Naive B cell (primary cell): ENCODE results near the gene RHOG. TPM values are rescaled to one million over a fixed set of nuclear protein-coding genes. Genes with fewer than 3 reads are reported as not detected.

ENCODE experiments used
- ATAC-seq, 2 donors: fragments of 150-1000 bp; cut with Tn5 transposase; 2 replicates each; pipeline ENCODE4 v1.10.0; 2021; ENCODE audit warnings: low read depth in 2 of 2, mild to moderate bottlenecking in 2 of 2, moderate library complexity in 2 of 2
- DNase-seq: peaks from one replicate; pipeline ENCODE4 v3.0.0; 2022
- H3K27ac Mint-ChIP-seq, 6 donors: one replicate each; pipeline ENCODE4 v1.8.0; 2020 to 2022; ENCODE audit warnings: mild to moderate bottlenecking in 6 of 6, mixed read lengths in 6 of 6, moderate library complexity in 5 of 6, inconsistent platforms in 2 of 6
- H3K27me3 Mint-ChIP-seq, 3 donors: one replicate each; pipeline ENCODE4 v1.8.0; 2021 to 2022; ENCODE audit warnings: mixed read lengths in 3 of 3, mild to moderate bottlenecking in 1 of 3
- H3K36me3 Mint-ChIP-seq, 2 donors: one replicate each; pipeline ENCODE4 v1.8.0; 2020 to 2022; ENCODE audit warnings: mixed read lengths in 2 of 2, inconsistent platforms in 1 of 2, mild to moderate bottlenecking in 1 of 2
- H3K4me1 Mint-ChIP-seq, 3 donors: one replicate each; pipeline ENCODE4 v1.8.0; 2020 to 2022; ENCODE audit warnings: mixed read lengths in 3 of 3, inconsistent platforms in 1 of 3, mild to moderate bottlenecking in 1 of 3, moderate library complexity in 1 of 3
- H3K4me3 Mint-ChIP-seq, 8 donors: one replicate each; pipeline ENCODE4 v1.8.0; 2020 to 2022; ENCODE audit warnings: mild to moderate bottlenecking in 8 of 8, mixed read lengths in 8 of 8, moderate library complexity in 8 of 8, inconsistent platforms in 2 of 8
- H3K9me3 Mint-ChIP-seq, 7 donors: one replicate each; pipeline ENCODE4 v1.8.0; 2020 to 2022; ENCODE audit warnings: mixed read lengths in 7 of 7, mild to moderate bottlenecking in 5 of 7, inconsistent platforms in 2 of 7, moderate library complexity in 1 of 7
- polyA plus RNA-seq, 6 donors: library from polyadenylated mRNA; unstranded; fragments of 300-500 nt; fragmentation: Illumina TruSeq; gene quantifications; one replicate each; pipeline ENCODE4 v1.2.3, GENCODE V29; 2021; ENCODE audit warnings: low read depth in 6 of 6

Gene RHOG
- polyA plus RNA-seq, 6 donors from 2014 or later: 88.9 to 144 (median 117) TPM

GRCh38 chr11:3809624-3809928, 31.2 kb downstream of the RHOG start:
- peak overlapping the region in 3 of 8 donors; percentile 39 to 97 (median 70) for H3K4me3 Mint-ChIP-seq
- H3K4me1 Mint-ChIP-seq: peaks cover 12 to 23% (median 19%) of the 10 kb centered on the region in 3 donors
- DNase-seq (no peak), ATAC-seq (no peak)
- H3K36me3 Mint-ChIP-seq: no peaks in the 10 kb centered on the region
- H3K9me3 Mint-ChIP-seq: no peaks in the 10 kb centered on the region
- H3K27me3 Mint-ChIP-seq: no peaks in the 10 kb centered on the region
- peak overlapping the region in 1 of 6 donors; percentile 71 for H3K27ac Mint-ChIP-seq

GRCh38 chr11:3808861-3809623, 31.7 kb downstream of the RHOG start:
- Mint-ChIP-seq H3K4me3 (peak overlapping the region; percentile 87 to 99 (median 98)), H3K36me3 (no peaks in the 10 kb centered on the region), H3K27me3 (no peaks in the 10 kb centered on the region), H3K9me3 (no peaks in the 10 kb centered on the region), H3K27ac (peak overlapping the region in 5 of 6 donors; percentile 58 to 94 (median 72)), H3K4me1 (peaks cover 12 to 23% (median 19%) of the 10 kb centered on the region in 3 donors)
- ATAC-seq (peak; percentile 86 to 87), DNase-seq (peak; percentile 56)

- ATAC-seq: peak; percentile 71 to 74
- Mint-ChIP-seq H3K27ac (peak within 1 kb of the TSS; percentile 91 to 97 (median 95)), H3K9me3 (no peaks in the 10 kb centered on the region), H3K4me3 (peak within 1 kb of the TSS; percentile 96 to 99 (median 98)), H3K27me3 (no peaks in the 10 kb centered on the region), H3K36me3 (no peaks in the 10 kb centered on the region), H3K4me1 (peaks cover 12 to 23% (median 19%) of the 10 kb centered on the region in 3 donors)
- peak; percentile 54 for DNase-seq
These were observed 32.6 kb downstream of the RHOG start, which contains the start of gene PGAP2 for GRCh38 chr11:3807909-3808860. PGAP2 (plus strand) TSS chr11:3808560; CDS start chr11:3811260, 2,700 bp downstream.

- H3K27me3 Mint-ChIP-seq: no peaks in the 10 kb centered on the region
- H3K27ac Mint-ChIP-seq: no peak overlapping the region
- H3K9me3 Mint-ChIP-seq: no peaks in the 10 kb centered on the region
- DNase-seq: no peak
- H3K36me3 Mint-ChIP-seq: no peaks in the 10 kb centered on the region
- ATAC-seq: no peak
- H3K4me3 Mint-ChIP-seq: peak overlapping the region in 1 of 8 donors; percentile 40
- H3K4me1 Mint-ChIP-seq: peaks cover 11 to 15% (median 14%) of the 10 kb centered on the region in 3 donors
These were observed 36.8 kb downstream of the RHOG start for GRCh38 chr11:3803726-3804495.

DNA sequence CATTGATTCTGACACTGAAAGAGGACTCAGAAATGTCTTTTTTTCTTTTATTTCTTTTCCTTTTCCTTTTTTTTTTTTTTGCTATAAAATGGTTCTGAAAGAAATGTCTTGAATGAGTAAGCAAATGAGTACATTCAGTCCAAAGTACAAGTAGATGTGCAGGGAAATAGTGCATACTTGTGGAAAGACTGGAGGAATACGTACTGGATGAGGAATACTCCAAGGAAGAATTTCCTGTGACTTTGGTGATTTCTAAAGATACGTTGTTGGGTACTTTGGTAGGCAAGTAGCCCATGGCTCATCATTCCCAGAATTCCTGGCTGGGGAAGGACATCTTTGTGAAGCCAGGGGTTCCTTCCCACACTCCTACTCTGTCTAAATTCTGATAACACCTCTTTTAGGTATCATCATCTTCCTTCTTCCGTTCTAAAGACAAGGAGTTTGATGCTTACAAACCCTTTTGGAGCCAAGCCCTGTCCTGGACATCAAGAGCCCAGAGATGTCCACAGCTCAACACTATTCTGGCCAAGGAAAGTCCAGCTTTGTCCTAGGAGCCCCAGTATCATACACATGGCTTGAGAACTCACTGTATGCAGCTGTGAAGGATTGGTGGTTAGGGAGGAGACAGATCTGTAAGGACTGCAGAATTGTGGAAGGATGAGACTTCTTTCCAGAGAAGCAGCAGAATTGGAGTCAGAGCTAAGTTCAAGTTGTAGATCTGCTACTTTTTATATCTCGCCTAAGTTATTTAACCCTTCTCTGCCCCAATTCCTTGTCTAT, 38.6 kb downstream of the RHOG start:
- Mint-ChIP-seq H3K27me3 (no peaks in the 10 kb centered on the region), H3K36me3 (no peaks in the 10 kb centered on the region), H3K4me3 (peak overlapping the region in 1 of 8 donors; percentile 61), H3K9me3 (no peaks in the 10 kb centered on the region), H3K27ac (peak overlapping the region in 4 of 6 donors; percentile 16 to 69 (median 38)), H3K4me1 (peaks cover 6 to 16% (median 11%) of the 10 kb centered on the region in 3 donors)
- no peak for ATAC-seq
- no peak for DNase-seq

DNA sequence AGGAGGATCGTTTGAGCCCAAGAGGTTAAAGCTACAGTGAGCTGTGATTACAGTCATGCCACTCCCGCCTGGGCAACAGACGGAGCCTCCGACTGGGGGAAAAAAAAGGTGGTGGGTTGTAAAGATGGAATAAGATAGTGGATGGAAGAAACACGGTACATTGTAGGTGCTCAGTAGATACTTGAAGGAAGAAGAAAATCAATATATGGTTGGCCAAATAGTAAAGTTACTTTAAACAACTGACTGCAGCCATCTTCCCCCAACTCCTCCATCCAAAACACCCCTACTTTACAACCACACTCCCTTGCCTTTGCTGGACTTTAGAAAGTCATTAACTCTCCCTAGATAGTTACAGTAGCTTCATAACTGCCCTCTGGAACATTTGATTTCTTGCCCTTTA, 40.9 kb downstream of the RHOG start:
- Mint-ChIP-seq H3K36me3 (no peaks in the 10 kb centered on the region), H3K4me1 (peaks cover 19 to 36% (median 31%) of the 10 kb centered on the region in 3 donors), H3K9me3 (no peaks in the 10 kb centered on the region), H3K27ac (peak overlapping the region in 4 of 6 donors; percentile 26 to 58 (median 55)), H3K27me3 (no peaks in the 10 kb centered on the region), H3K4me3 (peak overlapping the region in 3 of 8 donors; percentile 6 to 89 (median 21))
- ATAC-seq (no peak), DNase-seq (no peak)

DNA sequence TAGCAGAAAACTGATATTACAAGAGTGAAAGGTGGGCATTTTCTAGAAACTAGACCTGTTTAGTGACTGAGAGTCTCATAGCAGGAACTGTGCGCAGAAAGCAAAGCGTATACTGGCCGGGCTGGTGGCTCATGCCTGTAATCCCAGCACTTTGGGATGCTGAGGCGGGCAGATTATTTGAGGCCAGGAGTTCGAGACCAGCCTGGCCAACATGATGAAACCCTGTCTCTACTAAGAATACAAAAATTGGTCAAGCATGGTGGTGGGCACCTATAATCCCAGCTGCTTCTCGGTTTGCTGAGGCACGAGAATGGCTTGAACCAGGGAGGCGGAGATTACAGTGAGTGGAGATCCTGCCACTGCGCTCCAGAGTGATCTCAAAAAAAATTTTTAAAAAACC, 41.6 kb downstream of the RHOG start:
- no peaks in the 10 kb centered on the region for H3K9me3 Mint-ChIP-seq

GRCh38 chr11:3797329-3798090, 43.2 kb downstream of the RHOG start, which contains the start of gene NUP98:
NUP98 (minus strand) TSS chr11:3797554; CDS start chr11:3782117, 15,437 bp downstream.
- no peaks in the 10 kb centered on the region for H3K27me3 Mint-ChIP-seq
- ATAC-seq (peak; percentile 84 to 89), DNase-seq (peak; percentile 100)
- H3K4me3 Mint-ChIP-seq: peak within 1 kb of the TSS; percentile 89 to 100 (median 97)
- peaks cover 19 to 47% (median 39%) of the 10 kb centered on the region in 3 donors for H3K4me1 Mint-ChIP-seq
- no peaks in the 10 kb centered on the region for H3K36me3 Mint-ChIP-seq
- H3K9me3 Mint-ChIP-seq: no peaks in the 10 kb centered on the region
- peak within 1 kb of the TSS; percentile 98 to 100 (median 99) for H3K27ac Mint-ChIP-seq

More for the DNA sequence above, 41.6 kb downstream of the RHOG start:
- ATAC-seq: no peak
- Mint-ChIP-seq H3K27me3 (no peaks in the 10 kb centered on the region), H3K27ac (peak overlapping the region in 5 of 6 donors; percentile 58 to 99 (median 99)), H3K4me3 (peak overlapping the region in 7 of 8 donors; percentile 44 to 100 (median 93)), H3K36me3 (no peaks in the 10 kb centered on the region), H3K4me1 (peaks cover 19 to 42% (median 39%) of the 10 kb centered on the region in 3 donors)
- DNase-seq: no peak

DNA sequence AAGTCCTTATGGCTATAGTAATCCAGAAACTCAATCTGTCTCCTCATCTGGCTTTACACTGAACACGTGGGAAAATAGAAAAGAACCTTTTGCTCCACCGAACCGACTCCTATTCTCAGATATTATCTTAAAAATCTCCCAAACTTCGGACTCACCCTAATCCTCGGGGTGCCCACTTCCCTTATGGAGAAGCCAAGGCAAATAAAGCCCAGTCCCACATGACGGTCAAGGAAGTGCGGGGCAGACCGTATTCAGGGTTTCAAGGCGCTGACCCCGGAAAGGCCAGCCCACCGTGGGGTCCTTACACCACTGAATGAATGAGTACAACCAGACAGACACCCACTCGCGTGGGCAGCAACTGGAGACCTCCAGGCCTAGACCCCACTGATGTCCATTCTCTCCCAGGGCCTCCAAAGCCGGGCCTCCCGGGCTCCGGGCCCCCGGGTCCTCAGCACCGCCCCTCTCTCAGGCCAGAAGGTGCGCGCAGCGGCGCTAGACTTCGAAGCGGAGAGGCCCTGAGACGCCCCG, 43.9 kb downstream of the RHOG start:
- no peak for DNase-seq
- no peaks in the 10 kb centered on the region for H3K27me3 Mint-ChIP-seq
- no peaks in the 10 kb centered on the region for H3K9me3 Mint-ChIP-seq

GRCh38 chr11:3796346-3796745, 44.4 kb downstream of the RHOG start:
- Mint-ChIP-seq H3K4me1 (peaks cover 16 to 49% (median 39%) of the 10 kb centered on the region in 3 donors), H3K36me3 (no peaks in the 10 kb centered on the region), H3K4me3 (peak overlapping the region; percentile 89 to 100 (median 97)), H3K27me3 (no peaks in the 10 kb centered on the region), H3K27ac (peak overlapping the region; percentile 98 to 100 (median 99)), H3K9me3 (no peaks in the 10 kb centered on the region)
- ATAC-seq (no peak), DNase-seq (no peak)

More for the DNA sequence above, 43.9 kb downstream of the RHOG start:
- Mint-ChIP-seq H3K4me1 (peaks cover 16 to 49% (median 39%) of the 10 kb centered on the region in 3 donors), H3K36me3 (no peaks in the 10 kb centered on the region), H3K27ac (peak overlapping the region; percentile 98 to 100 (median 99)), H3K4me3 (peak overlapping the region; percentile 89 to 100 (median 97))
- ATAC-seq: peak in 1 of 2 donors; percentile 36

- ATAC-seq: no peak
- no peak for DNase-seq
- no peaks in the 10 kb centered on the region for H3K27me3 Mint-ChIP-seq
- peak overlapping the region; percentile 98 to 100 (median 99) for H3K27ac Mint-ChIP-seq
- H3K4me3 Mint-ChIP-seq: peak overlapping the region; percentile 89 to 100 (median 97)
- H3K36me3 Mint-ChIP-seq: no peaks in the 10 kb centered on the region
- H3K4me1 Mint-ChIP-seq: peaks cover 16 to 49% (median 39%) of the 10 kb centered on the region in 3 donors
- no peaks in the 10 kb centered on the region for H3K9me3 Mint-ChIP-seq
These were observed 44.8 kb downstream of the RHOG start for GRCh38 chr11:3796002-3796311.
